H1 (cell line): ENCODE measurements around the gene AP4M1. TPM values are rescaled to one million over a fixed set of nuclear protein-coding genes. Genes with fewer than 3 reads are reported as not detected.

Source experiments
- CTCF ChIA-PET: fragments of 300-600 bp; sonication (Branson Sonifier 250); formaldehyde crosslinking; loops from one replicate; lab custom pipeline; 2021; ENCODE audit not compliant: partially characterized antibody; lab: Charles Lee
- POLR2A ChIA-PET: fragments of 300-600 bp; sonication (Branson Sonifier 250); formaldehyde crosslinking; loops from one replicate; lab custom pipeline; 2021; ENCODE audit warnings: inconsistent platforms; ENCODE audit not compliant: partially characterized antibody; lab: Charles Lee
- DNase-seq, 2 experiments: peaks; one replicate each; pipeline versions ENCODE4 v3.0.0 to v3.0.0-alpha.2; 2010 to 2022; ENCODE audit warnings: low spot score in 2 of 2, low read depth in 1 of 2, mixed read lengths in 1 of 2
- FAIRE-seq: peaks from 2 replicates; lab custom pipeline; 2011; peaks lifted over from hg19 to GRCh38; lab: Jason Lieb, UNC
- H2AFZ ChIP-seq: 2 replicates; pipeline ENCODE4 v1.8.1; 2012; ENCODE audit warnings: low read length, inconsistent platforms
- H2AK5ac ChIP-seq: 2 replicates; pipeline ENCODE4 v1.6.1; 2013; ENCODE audit warnings: low read depth, low read length
- H2BK120ac ChIP-seq: replicated peaks from 2 replicates; pipeline ENCODE3; 2013; ENCODE audit warnings: low read depth, low read length, inconsistent platforms
- H2BK12ac ChIP-seq: 2 replicates; pipeline ENCODE4 v1.6.1; 2013; ENCODE audit warnings: low read depth, low read length
- H2BK15ac ChIP-seq: 2 replicates; pipeline ENCODE4 v1.6.1; 2013; ENCODE audit warnings: low read length
- H2BK20ac ChIP-seq: 2 replicates; pipeline ENCODE4 v1.6.1; 2013; ENCODE audit warnings: low read length
- H2BK5ac ChIP-seq: 2 replicates; pipeline ENCODE4 v1.6.1; 2013; ENCODE audit warnings: low read depth, low read length
- H3K14ac ChIP-seq: 2 replicates; pipeline ENCODE4 v1.6.1; 2013; ENCODE audit warnings: inconsistent platforms; ENCODE audit not compliant: insufficient read length
- H3K18ac ChIP-seq: 2 replicates; pipeline ENCODE4 v1.6.1; 2013; ENCODE audit warnings: low read length; ENCODE audit errors: extremely low read depth
- H3K23ac ChIP-seq: 2 replicates; pipeline ENCODE4 v1.6.1; 2013; ENCODE audit warnings: inconsistent platforms; ENCODE audit not compliant: insufficient read length
- H3K23me2 ChIP-seq: 2 replicates; pipeline ENCODE4 v1.6.1; 2013; ENCODE audit warnings: low read depth, low read length
- H3K27ac ChIP-seq: 2 replicates; pipeline ENCODE4 v1.6.1; 2011; ENCODE audit warnings: low read depth, low read length, inconsistent platforms
- H3K27me3 ChIP-seq, 4 experiments: replicated peaks in 1 of 4; 1 replicate in 1 of 4; 2 replicates in 3 of 4; pipeline versions ENCODE4 v1.6.1 to v1.8.1; 2011 to 2013; ENCODE audit warnings: low read length in 3 of 4, mild to moderate bottlenecking in 3 of 4, inconsistent platforms in 2 of 4, mixed read lengths in 2 of 4, moderate library complexity in 1 of 4; ENCODE audit not compliant: control insufficient read depth in 3 of 4, insufficient read depth in 3 of 4; ENCODE audit errors: extremely low read depth in 1 of 4
- H3K36me3 ChIP-seq, 4 experiments: 2 replicates each; pipeline versions ENCODE4 v1.6.1 to v1.8.1; 2011 to 2013; ENCODE audit warnings: mild to moderate bottlenecking in 4 of 4, low read length in 3 of 4, moderate library complexity in 2 of 4, control low read depth in 1 of 4, inconsistent platforms in 1 of 4; ENCODE audit not compliant: insufficient read depth in 4 of 4, control insufficient read depth in 2 of 4
- H3K4ac ChIP-seq: replicated peaks from 2 replicates; pipeline ENCODE3; 2013; ENCODE audit warnings: low read length, low read depth, mixed read lengths, inconsistent platforms; ENCODE audit not compliant: insufficient read length
- H3K4me1 ChIP-seq, 4 experiments: replicated peaks in 1 of 4; 1 replicate in 1 of 4; 2 replicates in 3 of 4; pipeline versions ENCODE4 v1.6.1 to v1.8.1; 2011 to 2013; ENCODE audit warnings: low read length in 3 of 4, inconsistent platforms in 2 of 4, mixed read lengths in 1 of 4; ENCODE audit not compliant: insufficient read depth in 4 of 4, control insufficient read depth in 3 of 4
- H3K4me2 ChIP-seq, 2 experiments: 2 replicates each; pipeline versions ENCODE4 v1.6.1 to v1.8.1; 2011 to 2013; ENCODE audit warnings: low read depth in 2 of 2, low read length in 2 of 2, control low read depth in 1 of 2, inconsistent platforms in 1 of 2, mild to moderate bottlenecking in 1 of 2; ENCODE audit not compliant: insufficient read depth in 1 of 2
- H3K4me3 ChIP-seq, 4 experiments: fragments of 200-600, 300-600 bp in 1 of 4; sonication (generic), shearing (Covaris generic), sonication (Bioruptor Twin) in 1 of 4; 2 replicates each; pipeline versions ENCODE4 v1.5.1 to v1.8.1; 2011 to 2016; ENCODE audit warnings: low read length in 4 of 4, low read depth in 3 of 4, control low read depth in 2 of 4, inconsistent platforms in 2 of 4, mild to moderate bottlenecking in 2 of 4, mixed read lengths in 1 of 4, moderate library complexity in 1 of 4; ENCODE audit not compliant: insufficient read depth in 2 of 4; ENCODE audit errors: extremely low read depth in 1 of 4
- H3K56ac ChIP-seq: replicated peaks from 2 replicates; pipeline ENCODE3; 2013; ENCODE audit warnings: low read depth, mild to moderate bottlenecking, mixed read lengths, low read length, inconsistent platforms; ENCODE audit not compliant: insufficient read length
- H3K79me1 ChIP-seq: 2 replicates; pipeline ENCODE4 v1.6.1; 2013; ENCODE audit warnings: low read depth, low read length, control low read depth
- H3K79me2 ChIP-seq, 2 experiments: 2 replicates each; pipeline versions ENCODE4 v1.6.1 to v1.8.1; 2012 to 2013; ENCODE audit warnings: low read length in 2 of 2, mild to moderate bottlenecking in 2 of 2, inconsistent platforms in 1 of 2; ENCODE audit not compliant: insufficient read depth in 2 of 2, control insufficient read depth in 1 of 2
- H3K9ac ChIP-seq, 4 experiments: replicated peaks in 1 of 4; 1 replicate in 1 of 4; 2 replicates in 3 of 4; pipeline versions ENCODE4 v1.6.1 to v1.8.1; 2011 to 2013; ENCODE audit warnings: low read depth in 3 of 4, low read length in 3 of 4, control low read depth in 2 of 4, mild to moderate bottlenecking in 2 of 4, moderate library complexity in 2 of 4, inconsistent platforms in 1 of 4; ENCODE audit errors: extremely low read depth in 1 of 4
- H3K9me3 ChIP-seq, 2 experiments: 2 replicates each; pipeline versions ENCODE4 v1.6.1 to v1.8.1; 2012 to 2013; ENCODE audit warnings: mild to moderate bottlenecking in 2 of 2, moderate library complexity in 2 of 2, control low read depth in 1 of 2, inconsistent platforms in 1 of 2, low read depth in 1 of 2, low read length in 1 of 2, mixed read lengths in 1 of 2; ENCODE audit not compliant: insufficient read depth in 2 of 2
- H4K20me1 ChIP-seq, 2 experiments: replicated peaks in 1 of 2; 2 replicates each; pipeline versions ENCODE3 to v1.8.1; 2011 to 2013; ENCODE audit warnings: inconsistent platforms in 2 of 2, low read length in 2 of 2, mild to moderate bottlenecking in 1 of 2; ENCODE audit not compliant: insufficient read depth in 2 of 2, control insufficient read depth in 1 of 2
- H4K5ac ChIP-seq: 2 replicates; pipeline ENCODE4 v1.6.1; 2013; ENCODE audit warnings: low read length, low read depth, mixed read lengths, inconsistent platforms; ENCODE audit not compliant: insufficient read length
- H4K8ac ChIP-seq: 2 replicates; pipeline ENCODE4 v1.8.0; 2013; ENCODE audit warnings: mild to moderate bottlenecking, moderate library complexity, low read length, inconsistent platforms; ENCODE audit not compliant: insufficient read depth; ENCODE audit errors: extremely low read depth
- H4K91ac ChIP-seq: replicated peaks from 2 replicates; pipeline ENCODE3; 2013; ENCODE audit warnings: low read length, mixed read lengths, inconsistent platforms; ENCODE audit not compliant: insufficient read length
- BRCA1 ChIP-seq: IDR thresholded peaks from 2 replicates; pipeline ENCODE4 v1.6.1; 2012; ENCODE audit warnings: low read depth, low read length, improper control_type of control experiment
- CBX5 ChIP-seq: fragments of 300-800, 300-1000 bp; sonication (generic); IDR thresholded peaks from 2 replicates; pipeline ENCODE4 v1.7.1; 2016; ENCODE audit warnings: antibody characterized with exemption, low read length, low read depth
- SIX5 ChIP-seq: IDR thresholded peaks from 2 replicates; pipeline ENCODE4 v1.6.1; 2011; ENCODE audit warnings: mild to moderate bottlenecking, low read depth, low read length
- TAF7 ChIP-seq: optimal IDR thresholded peaks from 2 replicates; pipeline ENCODE3; 2011; ENCODE audit warnings: low read depth, mild to moderate bottlenecking, inconsistent platforms, low read length, moderate library complexity, borderline replicate concordance
- WGBS, 2 experiments: shearing (Covaris generic) in 1 of 2; methylation state at CpG; one replicate each; pipeline versions ENCODE4 v1.1.6 to v1.1.7; 2013 to 2015; ENCODE audit warnings: low lambda C conversion rate in 2 of 2, mixed read lengths in 2 of 2, inconsistent platforms in 1 of 2, low coverage in 1 of 2, missing lambda C conversion rate in 1 of 2; ENCODE audit not compliant: insufficient replicate concordance in 2 of 2, insufficient coverage in 1 of 2, insufficient read length in 1 of 2; ENCODE audit errors: extremely low coverage in 1 of 2, missing lambda C conversion rate in 1 of 2; 5-methylcytosine and 5-hydroxymethylcytosine counted together
- polyA plus RNA-seq, 7 experiments: library from polyadenylated mRNA; depleted of rRNA in 3 of 7; stranded (reverse) in 5 of 7; unstranded in 2 of 7; fragments of >200 nt in 5 of 7; fragments of 200-250 nt in 2 of 7; gene quantifications; 1 replicate in 5 of 7; 2 replicates in 1 of 7; 4 replicates in 1 of 7; pipeline versions ENCODE4 v1.2.1 to v1.2.3, GENCODE V29; 2011 to 2013; ENCODE audit warnings: missing spikeins in 2 of 7, mixed read lengths in 2 of 7
- total RNA-seq: library from RNA; stranded (reverse); fragmentation: NEBNext Ultra II Directional; extraction: Animal tissue kit (Norgen Biotek cat#: 25700); gene quantifications from 2 replicates; pipeline ENCODE4 v1.2.1, GENCODE V29; 2021

AP4M1 gene
- total and polyA plus RNA-seq, 2 of the 8 experiments (the other 6 are each of a cell fraction or from before 2014, with no cell fraction given) = 15.2 to 16.6 TPM

- no peak overlapping the region for H2BK15ac ChIP-seq
- no peaks in the 10 kb centered on the region for H3K79me2 ChIP-seq
- no peak for TF ChIP-seq CBX5
- TF ChIP-seq BRCA1 = no peak
- no peak for TF ChIP-seq TAF7
- no peak for TF ChIP-seq SIX5
- H3K4me2 ChIP-seq = peak overlapping the region; percentile 74 to 90; a peak in 2 of 4 replicates
- H2AFZ ChIP-seq = no peak overlapping the region
- no peak for DNase-seq
- no peak overlapping the region for H4K5ac ChIP-seq
- H4K8ac ChIP-seq = no peak overlapping the region
- no peak overlapping the region for H2BK20ac ChIP-seq
- no peak overlapping the region for H3K4ac ChIP-seq
- no peak overlapping the region for H3K27ac ChIP-seq
- POLR2A ChIA-PET = interaction anchor here (0.6 to 4.1 kb wide), 21 partner anchors 8 to 53 kb away, joined by 3 to 68 read pairs (median 4); partner anchors contain the start of genes AP4M1, GAL3ST4, GPC2 and MCM7
- no peak overlapping the region for H3K9ac ChIP-seq
- no peak overlapping the region for H3K56ac ChIP-seq
- 79% methylated on average over 1 of the region's 1 CpG; no CpG with 5 or more reads in 1 of the 2 experiments for WGBS, 2 experiments
- H4K20me1 ChIP-seq = no peaks in the 10 kb centered on the region
- H3K23ac ChIP-seq = no peak overlapping the region
- no peak overlapping the region for H4K91ac ChIP-seq
- no peaks in the 10 kb centered on the region for H3K36me3 ChIP-seq
- no peaks in the 10 kb centered on the region for H3K79me1 ChIP-seq
- no peak overlapping the region for H2BK5ac ChIP-seq
- H3K14ac ChIP-seq = no peak overlapping the region
- no peak overlapping the region for H3K18ac ChIP-seq
- peaks cover 0 to 11% (median 0%) of the 10 kb centered on the region in 4 experiments; a peak in 2 of 7 replicates for H3K27me3 ChIP-seq
- peaks cover 8% of the 10 kb centered on the region; the same call in 1 of the 2 replicates for H3K23me2 ChIP-seq
- no peak for FAIRE-seq
- CTCF ChIA-PET = interaction anchor here (0.5 to 9.0 kb wide), 14 partner anchors 17 to 215 kb away, joined by 3 to 108 read pairs (median 4); partner anchors contain the start of genes AP4M1, GAL3ST4, GPC2 and LAMTOR4
- no peak overlapping the region for H2AK5ac ChIP-seq
- H3K4me3 ChIP-seq = no peak overlapping the region
- no peak overlapping the region for H2BK12ac ChIP-seq
- H3K4me1 ChIP-seq = peaks cover 0 to 8% (median 0%) of the 10 kb centered on the region in 4 experiments; a peak in 2 of 7 replicates
- no peaks in the 10 kb centered on the region for H3K9me3 ChIP-seq
- no peak overlapping the region for H2BK120ac ChIP-seq
Observed at GRCh38 chr7:100128637-100128963, 27.2 kb downstream of the AP4M1 start.
